Tibial nerve (tissue), 4 donors: ENCODE measurements around the gene SBK2. TPM values are rescaled to one million over a fixed set of nuclear protein-coding genes. Genes with fewer than 3 reads are reported as not detected.

ENCODE experiments used
- DNase-seq, 2 donors: peaks; one replicate each; pipeline ENCODE4 v3.0.0-alpha.2; 2019; ENCODE audit warnings: low spot score in 2 of 2
- H3K27ac ChIP-seq, 4 donors: fragments of 200-600 bp; sonication (generic) in 3 of 4; one replicate each; pipeline ENCODE4 v1.5.1; 2017 to 2019; ENCODE audit warnings: mild to moderate bottlenecking in 1 of 4
- H3K27me3 ChIP-seq, 2 donors: fragments of 200-600 bp; sonication (generic) in 1 of 2; one replicate each; pipeline versions ENCODE4 v1.5.1 to v1.6.0; 2017 to 2019
- H3K36me3 ChIP-seq, 3 donors: fragments of 200-600 bp; sonication (generic); one replicate each; pipeline ENCODE4 v1.5.1; 2018 to 2019
- H3K4me1 ChIP-seq, 4 donors: fragments of 200-600 bp; sonication (generic) in 3 of 4; one replicate each; pipeline ENCODE4 v1.5.1; 2017 to 2019
- H3K4me3 ChIP-seq, 4 donors: fragments of 200-600 bp; sonication (generic) in 3 of 4; one replicate each; pipeline ENCODE4 v1.5.1; 2017 to 2019; ENCODE audit warnings: mild to moderate bottlenecking in 1 of 4, moderate library complexity in 1 of 4
- H3K9me3 ChIP-seq, 4 donors: fragments of 200-600 bp; sonication (generic) in 3 of 4; one replicate each; pipeline ENCODE4 v1.5.1; 2017 to 2019
- CTCF ChIP-seq, 5 experiments: fragments of 200-600 bp in 3 of 5; fragments of 450-650 bp in 2 of 5; sonication (generic) in 3 of 5; IDR thresholded peaks; one replicate each; pipeline ENCODE4 v1.5.1; 2016 to 2019; ENCODE audit warnings: antibody characterized with exemption in 5 of 5, mild to moderate bottlenecking in 3 of 5, moderate library complexity in 2 of 5
- EP300 ChIP-seq, 2 donors: sonication (generic); formaldehyde crosslinking; IDR thresholded peaks; one replicate each; pipeline ENCODE4 v1.6.1; 2017; ENCODE audit warnings: antibody characterized with exemption in 2 of 2, mild to moderate bottlenecking in 1 of 2
- POLR2A ChIP-seq, 2 donors: fragments of 450-650 bp; IDR thresholded peaks; one replicate each; pipeline ENCODE4 v1.6.1; 2017; ENCODE audit warnings: antibody characterized with exemption in 2 of 2, mild to moderate bottlenecking in 2 of 2, moderate library complexity in 2 of 2
- WGBS, 2 donors: methylation state at CpG; one replicate each; pipeline ENCODE4 v1.1.5; 2018; 5-methylcytosine and 5-hydroxymethylcytosine counted together
- total RNA-seq, 4 donors: library from RNA; depleted of rRNA; stranded (reverse); fragments of >200 nt; gene quantifications; one replicate each; pipeline ENCODE4 v1.1.0, GENCODE V29; 2016

SBK2 gene
- total RNA-seq, 4 donors from 2014 or later: not detected

GRCh38 chr19:55527197-55528029 lies 9.5 kb downstream of the SBK2 start:
- 81 to 83% methylated on average over 22 of the region's 22 CpGs for WGBS, 2 donors

GRCh38 chr19:55526216-55527196 lies 10.4 kb downstream of the SBK2 start:
- Histone ChIP-seq H3K4me3 (no peak overlapping the region), H3K9me3 (no peaks in the 10 kb centered on the region), H3K27ac (no peak overlapping the region), H3K4me1 (peaks cover 0 to 12% (median 0%) of the 10 kb centered on the region in 4 donors), H3K36me3 (no peaks in the 10 kb centered on the region), H3K27me3 (peaks cover 0 to 48% of the 10 kb centered on the region in 2 donors)
- DNase-seq: no peak
- 24 to 31% methylated on average over 32 to 34 of the region's 35 CpGs for WGBS, 2 donors
- TF ChIP-seq EP300 (IDR thresholded peaks at IDR 0.05): no peak
- no peak for TF ChIP-seq POLR2A (IDR thresholded peaks at IDR 0.05)
- no peak for TF ChIP-seq CTCF (IDR thresholded peaks at IDR 0.05)

More at GRCh38 chr19:55527197-55528029, 9.5 kb downstream of the SBK2 start:
- no peak overlapping the region for H3K4me3 ChIP-seq
- no peak overlapping the region for H3K27ac ChIP-seq
- no peaks in the 10 kb centered on the region for H3K36me3 ChIP-seq
- H3K27me3 ChIP-seq: peaks cover 0 to 48% of the 10 kb centered on the region in 2 donors
- DNase-seq: no peak
- no peaks in the 10 kb centered on the region for H3K9me3 ChIP-seq
- TF ChIP-seq CTCF (IDR thresholded peaks at IDR 0.05): no peak
- TF ChIP-seq EP300 (IDR thresholded peaks at IDR 0.05): no peak
- no peak for TF ChIP-seq POLR2A (IDR thresholded peaks at IDR 0.05)
- peaks cover 0 to 9% (median 0%) of the 10 kb centered on the region in 4 donors for H3K4me1 ChIP-seq

GRCh38 chr19:55525289-55526101 lies 11.4 kb downstream of the SBK2 start:
- no peak for TF ChIP-seq POLR2A (IDR thresholded peaks at IDR 0.05)
- TF ChIP-seq CTCF (IDR thresholded peaks at IDR 0.05): no peak
- no peak for TF ChIP-seq EP300 (IDR thresholded peaks at IDR 0.05)
- Histone ChIP-seq H3K4me3 (no peak overlapping the region), H3K4me1 (peaks cover 0 to 18% (median 0%) of the 10 kb centered on the region in 4 donors), H3K36me3 (no peaks in the 10 kb centered on the region), H3K9me3 (no peaks in the 10 kb centered on the region), H3K27me3 (peaks cover 0 to 41% of the 10 kb centered on the region in 2 donors), H3K27ac (no peak overlapping the region)
- DNase-seq: no peak
- 29 to 50% methylated on average over 24 to 27 of the region's 29 CpGs for WGBS, 2 donors

- H3K36me3 ChIP-seq: no peaks in the 10 kb centered on the region
- H3K9me3 ChIP-seq: no peaks in the 10 kb centered on the region
- H3K4me3 ChIP-seq: no peak overlapping the region
- peaks cover 0 to 14% of the 10 kb centered on the region in 2 donors for H3K27me3 ChIP-seq
- H3K27ac ChIP-seq: no peak overlapping the region
- H3K4me1 ChIP-seq: peaks cover 0 to 19% (median 0%) of the 10 kb centered on the region in 4 donors
- TF ChIP-seq POLR2A (IDR thresholded peaks at IDR 0.05) (no peak), EP300 (IDR thresholded peaks at IDR 0.05) (no peak), CTCF (IDR thresholded peaks at IDR 0.05) (no peak)
- WGBS, 2 donors: 64 to 73% methylated on average over 13 to 14 of the region's 14 CpGs
- DNase-seq: no peak
Observed at GRCh38 chr19:55520691-55521292, 16.1 kb downstream of the SBK2 start.
